IPS-20b (cell line): ENCODE results near the gene VSX1.

Experiments used
- H3K27ac ChIP-seq: one replicate; pipeline ENCODE4 v1.5.1; 2013; ENCODE audit warnings: low read length
- H3K27me3 ChIP-seq: 2 replicates; pipeline ENCODE4 v1.6.1; 2013; ENCODE audit warnings: mild to moderate bottlenecking, low read length, inconsistent platforms; ENCODE audit not compliant: insufficient read depth
- H3K36me3 ChIP-seq: 2 replicates; pipeline ENCODE4 v1.6.1; 2013; ENCODE audit warnings: low read depth, mild to moderate bottlenecking, inconsistent platforms, low read length, moderate library complexity; ENCODE audit not compliant: insufficient read depth
- H3K4me1 ChIP-seq: 2 replicates; pipeline ENCODE4 v1.6.1; 2013; ENCODE audit warnings: mild to moderate bottlenecking, control low read depth, inconsistent platforms, low read length, moderate library complexity; ENCODE audit not compliant: insufficient read depth
- H3K4me3 ChIP-seq: 2 replicates; pipeline ENCODE4 v1.5.1; 2013; ENCODE audit warnings: mild to moderate bottlenecking, low read length, inconsistent platforms
- H3K9ac ChIP-seq: 2 replicates; pipeline ENCODE4 v1.6.1; 2013; ENCODE audit warnings: low read depth, mild to moderate bottlenecking, inconsistent platforms, low read length, moderate library complexity
- H3K9me3 ChIP-seq: 2 replicates; pipeline ENCODE4 v1.6.1; 2013; ENCODE audit warnings: mild to moderate bottlenecking, low read depth, low read length, inconsistent platforms; ENCODE audit not compliant: insufficient read depth

Gene VSX1

GRCh38 chr20:25040438-25040831 is 41.5 kb downstream of the VSX1 start:
- Histone ChIP-seq H3K4me1 (no peaks in the 10 kb centered on the region), H3K27ac (no peak overlapping the region), H3K9ac (no peak overlapping the region), H3K9me3 (no peaks in the 10 kb centered on the region), H3K4me3 (no peak overlapping the region), H3K27me3 (no peaks in the 10 kb centered on the region), H3K36me3 (no peaks in the 10 kb centered on the region)

GRCh38 chr20:25039697-25040437 is 42.1 kb downstream of the VSX1 start:
- Histone ChIP-seq H3K4me1 (no peaks in the 10 kb centered on the region), H3K36me3 (no peaks in the 10 kb centered on the region), H3K9me3 (no peaks in the 10 kb centered on the region), H3K27me3 (no peaks in the 10 kb centered on the region), H3K4me3 (no peak overlapping the region), H3K27ac (no peak overlapping the region), H3K9ac (no peak overlapping the region)

- Histone ChIP-seq H3K9ac (no peak overlapping the region), H3K4me3 (no peak overlapping the region), H3K4me1 (no peaks in the 10 kb centered on the region), H3K9me3 (no peaks in the 10 kb centered on the region), H3K36me3 (no peaks in the 10 kb centered on the region), H3K27me3 (peaks cover 7% of the 10 kb centered on the region), H3K27ac (no peak overlapping the region)
These were observed 43.3 kb downstream of the VSX1 start for GRCh38 chr20:25038591-25039015.

GRCh38 chr20:25038103-25038410 is 43.9 kb downstream of the VSX1 start:
- H3K9ac ChIP-seq: no peak overlapping the region

GRCh38 chr20:25037288-25038102 is 44.4 kb downstream of the VSX1 start:
- peaks cover 2% of the 10 kb centered on the region; the same call in 1 of the 2 replicates for H3K4me1 ChIP-seq
- H3K27me3 ChIP-seq: peaks cover 16% of the 10 kb centered on the region
- no peak overlapping the region for H3K9ac ChIP-seq
- no peak overlapping the region for H3K4me3 ChIP-seq
- no peaks in the 10 kb centered on the region for H3K9me3 ChIP-seq
- H3K27ac ChIP-seq: no peak overlapping the region
- no peaks in the 10 kb centered on the region for H3K36me3 ChIP-seq

More at GRCh38 chr20:25038103-25038410, 43.9 kb downstream of the VSX1 start:
- H3K27ac ChIP-seq: no peak overlapping the region
- peaks cover 2% of the 10 kb centered on the region; the same call in 1 of the 2 replicates for H3K4me1 ChIP-seq
- no peak overlapping the region for H3K4me3 ChIP-seq
- peaks cover 12% of the 10 kb centered on the region for H3K27me3 ChIP-seq
- no peaks in the 10 kb centered on the region for H3K9me3 ChIP-seq
- no peaks in the 10 kb centered on the region for H3K36me3 ChIP-seq

GRCh38 chr20:25036331-25036936 is 45.5 kb downstream of the VSX1 start:
- H3K4me1 ChIP-seq: peaks cover 2% of the 10 kb centered on the region; the same call in 1 of the 2 replicates

GRCh38 chr20:25035921-25036320 is 46.0 kb downstream of the VSX1 start:
- no peaks in the 10 kb centered on the region for H3K36me3 ChIP-seq
- no peak overlapping the region for H3K27ac ChIP-seq
- peaks cover 16% of the 10 kb centered on the region for H3K27me3 ChIP-seq
- H3K4me3 ChIP-seq: no peak overlapping the region
- peaks cover 2% of the 10 kb centered on the region; the same call in 1 of the 2 replicates for H3K4me1 ChIP-seq
- H3K9ac ChIP-seq: no peak overlapping the region
- H3K9me3 ChIP-seq: no peaks in the 10 kb centered on the region

More at GRCh38 chr20:25036331-25036936, 45.5 kb downstream of the VSX1 start:
- H3K36me3 ChIP-seq: no peaks in the 10 kb centered on the region
- H3K27me3 ChIP-seq: peaks cover 16% of the 10 kb centered on the region
- H3K27ac ChIP-seq: no peak overlapping the region
- H3K9ac ChIP-seq: no peak overlapping the region
- no peaks in the 10 kb centered on the region for H3K9me3 ChIP-seq
- H3K4me3 ChIP-seq: no peak overlapping the region

GRCh38 chr20:25033924-25034300 is 48.0 kb downstream of the VSX1 start:
- no peak overlapping the region for H3K4me3 ChIP-seq
- no peak overlapping the region for H3K27ac ChIP-seq
- H3K4me1 ChIP-seq: peaks cover 2% of the 10 kb centered on the region; the same call in 1 of the 2 replicates
- no peaks in the 10 kb centered on the region for H3K36me3 ChIP-seq
- peaks cover 16% of the 10 kb centered on the region for H3K27me3 ChIP-seq
- no peak overlapping the region for H3K9ac ChIP-seq
- no peaks in the 10 kb centered on the region for H3K9me3 ChIP-seq

- Histone ChIP-seq H3K27ac (no peak overlapping the region), H3K9ac (no peak overlapping the region), H3K4me1 (peaks cover 2% of the 10 kb centered on the region; the same call in 1 of the 2 replicates), H3K27me3 (peaks cover 16% of the 10 kb centered on the region), H3K4me3 (no peak overlapping the region), H3K36me3 (no peaks in the 10 kb centered on the region), H3K9me3 (no peaks in the 10 kb centered on the region)
These were observed 48.5 kb downstream of the VSX1 start for GRCh38 chr20:25033265-25033923.

GRCh38 chr20:25032478-25033264 is 49.3 kb downstream of the VSX1 start:
- Histone ChIP-seq H3K27ac (no peak overlapping the region), H3K27me3 (peaks cover 16% of the 10 kb centered on the region)

GRCh38 chr20:25032065-25032477 is 49.9 kb downstream of the VSX1 start:
- no peak overlapping the region for H3K9ac ChIP-seq
- no peaks in the 10 kb centered on the region for H3K36me3 ChIP-seq
- H3K9me3 ChIP-seq: no peaks in the 10 kb centered on the region
- no peak overlapping the region for H3K4me3 ChIP-seq
- H3K4me1 ChIP-seq: peaks cover 2% of the 10 kb centered on the region; the same call in 1 of the 2 replicates
- no peak overlapping the region for H3K27ac ChIP-seq
- H3K27me3 ChIP-seq: peaks cover 16% of the 10 kb centered on the region

More at GRCh38 chr20:25032478-25033264, 49.3 kb downstream of the VSX1 start:
- Histone ChIP-seq H3K9me3 (no peaks in the 10 kb centered on the region), H3K4me1 (peaks cover 2% of the 10 kb centered on the region; the same call in 1 of the 2 replicates), H3K4me3 (no peak overlapping the region), H3K36me3 (no peaks in the 10 kb centered on the region), H3K9ac (no peak overlapping the region)
